Endothelial cell of umbilical vein (primary cell): ENCODE measurements around the gene PLCG2. TPM values are rescaled to one million over a fixed set of nuclear protein-coding genes. Genes with fewer than 3 reads are reported as not detected.

Experiments used
- BruUV-seq: library from RNA; stranded (reverse); fragments of 400-500 nt; replicated peaks from 2 replicates; lab custom pipeline; 2021; lab: Mats Ljungman, UMichigan
- CTCF ChIA-PET: fragments of 300-600, 350-600 bp; sonication (Branson Sonifier 250); formaldehyde crosslinking; loops from one replicate; lab custom pipeline; 2021; ENCODE audit warnings: antibody characterized with exemption, inconsistent platforms; lab: Charles Lee
- POLR2A ChIA-PET: fragments of 300-600, 350-600 bp; sonication (Branson Sonifier 250); formaldehyde crosslinking; loops from one replicate; lab custom pipeline; 2021; ENCODE audit warnings: antibody characterized with exemption, inconsistent platforms; lab: Charles Lee
- DNase-seq: peaks from one replicate; pipeline ENCODE4 v3.0.0-alpha.2; 2011; ENCODE audit warnings: low read depth, low spot score
- FAIRE-seq: peaks from 2 replicates; lab custom pipeline; 2011; peaks lifted over from hg19 to GRCh38; lab: Jason Lieb, UNC
- H2AFZ ChIP-seq: 2 replicates; pipeline ENCODE4 v1.6.0; 2012; ENCODE audit warnings: low read depth, low read length, control low read depth, inconsistent platforms
- H3K27ac ChIP-seq: 2 replicates; pipeline ENCODE4 v1.5.1; 2011; ENCODE audit warnings: low read depth, mild to moderate bottlenecking, control low read depth, low read length, moderate library complexity; ENCODE audit not compliant: insufficient read depth
- H3K27me3 ChIP-seq, 2 experiments: 2 replicates each; pipeline versions ENCODE4 v1.6.0 to v1.6.1; 2011; ENCODE audit warnings: low read length in 2 of 2, mixed read lengths in 1 of 2; ENCODE audit not compliant: control insufficient read depth in 2 of 2, insufficient read depth in 2 of 2
- H3K36me3 ChIP-seq, 2 experiments: 2 replicates in 1 of 2; 3 replicates in 1 of 2; pipeline ENCODE4 v1.5.1; 2011; ENCODE audit warnings: low read length in 2 of 2, mild to moderate bottlenecking in 1 of 2, moderate library complexity in 1 of 2; ENCODE audit not compliant: control insufficient read depth in 2 of 2, insufficient read depth in 2 of 2; ENCODE audit errors: extremely low read depth in 1 of 2
- H3K4me1 ChIP-seq: 3 replicates; pipeline ENCODE4 v1.5.1; 2011; ENCODE audit warnings: mild to moderate bottlenecking, low read length; ENCODE audit not compliant: control insufficient read depth, insufficient read depth; ENCODE audit errors: extremely low read depth
- H3K4me2 ChIP-seq: 2 replicates; pipeline ENCODE4 v1.6.1; 2011; ENCODE audit warnings: low read length, control low read depth, mixed read lengths; ENCODE audit not compliant: insufficient read depth
- H3K4me3 ChIP-seq, 3 experiments: fragments of 200-600 bp in 1 of 3; sonication (generic), shearing (Covaris generic) in 1 of 3; replicated peaks in 1 of 3; 2 replicates each; pipeline ENCODE4 v1.5.1; 2011 to 2016; ENCODE audit warnings: control low read depth in 3 of 3, low read length in 3 of 3, mild to moderate bottlenecking in 2 of 3, inconsistent platforms in 1 of 3, low read depth in 1 of 3, moderate library complexity in 1 of 3; ENCODE audit not compliant: insufficient read depth in 1 of 3
- H3K79me2 ChIP-seq: 2 replicates; pipeline ENCODE4 v1.6.0; 2012; ENCODE audit warnings: low read length, inconsistent platforms; ENCODE audit not compliant: control insufficient read depth, insufficient read depth
- H3K9ac ChIP-seq: replicated peaks from 2 replicates; pipeline ENCODE3; 2011; ENCODE audit warnings: low read length, control low read depth; ENCODE audit not compliant: insufficient read depth; ENCODE audit errors: extremely low read depth
- H3K9me1 ChIP-seq: replicated peaks from 3 replicates; pipeline ENCODE4 v1.6.0; 2011; ENCODE audit warnings: mild to moderate bottlenecking, low read length; ENCODE audit not compliant: control insufficient read depth, insufficient read depth; ENCODE audit errors: extremely low read depth
- H3K9me3 ChIP-seq: replicated peaks from 2 replicates; pipeline ENCODE4 v1.5.1; 2012; ENCODE audit warnings: low read length, inconsistent platforms; ENCODE audit not compliant: control insufficient read depth, insufficient read depth
- H4K20me1 ChIP-seq: replicated peaks from 2 replicates; pipeline ENCODE3; 2011; ENCODE audit warnings: mild to moderate bottlenecking, low read length; ENCODE audit not compliant: control insufficient read depth, insufficient read depth; ENCODE audit errors: extremely low read depth
- CTCF ChIP-seq, 2 donors: IDR thresholded peaks; 1 replicate in 1 of 2; 2 replicates in 1 of 2; pipeline ENCODE4 v1.5.1; 2011; ENCODE audit warnings: low read length in 2 of 2, mild to moderate bottlenecking in 2 of 2, moderate library complexity in 2 of 2, control low read depth in 1 of 2, inconsistent platforms in 1 of 2, low read depth in 1 of 2; ENCODE audit not compliant: insufficient read depth in 1 of 2; ENCODE audit errors: extremely low read depth in 1 of 2
- EZH2 ChIP-seq: IDR thresholded peaks from 2 replicates; pipeline ENCODE4 v1.6.1; 2012; ENCODE audit warnings: borderline replicate concordance, low read depth, mild to moderate bottlenecking, moderate library complexity, low read length, inconsistent platforms; ENCODE audit not compliant: severe bottlenecking
- FOS ChIP-seq: IDR thresholded peaks from 2 replicates; pipeline ENCODE4 v1.6.1; 2011; ENCODE audit warnings: mild to moderate bottlenecking, low read length, moderate library complexity, borderline replicate concordance; ENCODE audit not compliant: insufficient read depth
- GATA2 ChIP-seq: IDR thresholded peaks from 2 replicates; pipeline ENCODE4 v1.7.0; 2011; ENCODE audit warnings: low read depth, mild to moderate bottlenecking, moderate library complexity, mixed read lengths, low read length; ENCODE audit not compliant: insufficient read length, insufficient read depth
- JUN ChIP-seq: IDR thresholded peaks from 2 replicates; pipeline ENCODE4 v1.6.1; 2011; ENCODE audit warnings: borderline replicate concordance, low read depth; ENCODE audit not compliant: insufficient read length, insufficient read depth
- MAX ChIP-seq: IDR thresholded peaks from 2 replicates; pipeline ENCODE4 v1.6.1; 2011; ENCODE audit not compliant: insufficient read depth, insufficient read length
- MYC ChIP-seq: IDR thresholded peaks from one replicate; pipeline ENCODE4 v1.6.1; 2011; ENCODE audit warnings: mild to moderate bottlenecking, low read depth, low read length
- POLR2A ChIP-seq: IDR thresholded peaks from 2 replicates; pipeline ENCODE4 v1.6.1; 2012; ENCODE audit warnings: low read depth, mild to moderate bottlenecking, control low read depth, low read length
- POLR2AphosphoS5 ChIP-seq: IDR thresholded peaks from 2 replicates; pipeline ENCODE4 v1.6.1; 2012; ENCODE audit warnings: low read depth, mild to moderate bottlenecking, control low read depth, low read length, moderate library complexity; ENCODE audit not compliant: insufficient read depth
- dilution Hi-C: fragments of 300-500 bp; cut with MboI; formaldehyde crosslinking; loops from one replicate; pipeline ENCODE4 v1.15.0; 2019; ENCODE audit warnings: low sequenced_read_pairs; ENCODE audit not compliant: extremely low pct_ligation_motif_present
- intact Hi-C: fragments of 100-400 bp; cut with micrococcal nuclease; formaldehyde crosslinking; loops from one replicate; pipeline ENCODE4 v1.10.0; 2022
- polyA plus RNA-seq, 4 experiments: library from polyadenylated mRNA; depleted of rRNA in 3 of 4; stranded (reverse) in 3 of 4; unstranded in 1 of 4; fragments of >200 nt; gene quantifications; 2 replicates each; pipeline versions ENCODE4 v1.2.1 to v1.2.3, GENCODE V29; 2011 to 2012; ENCODE audit warnings: missing spikeins in 1 of 4
- total RNA-seq: library from RNA; stranded (reverse); gene quantifications from 2 replicates; pipeline ENCODE4 v1.2.3, GENCODE V29; 2021

PLCG2 gene
- total and polyA plus RNA-seq, 2 donors (not counting 3 experiments of a cell fraction or from before 2014, with no cell fraction given) = 10.8 to 13.6 TPM

- DNase-seq (no peak), FAIRE-seq (no peak)
- intact Hi-C loops = loop anchor here (1.0 kb wide), 1 partner anchor 42 kb away; no protein-coding TSS in a partner anchor
- Histone ChIP-seq H3K4me1 (no peaks in the 10 kb centered on the region), H3K4me3 (no peak overlapping the region), H3K36me3 (no peaks in the 10 kb centered on the region), H3K4me2 (no peak overlapping the region), H4K20me1 (no peaks in the 10 kb centered on the region), H3K79me2 (no peaks in the 10 kb centered on the region), H3K9ac (no peak overlapping the region), H3K27me3 (no peaks in the 10 kb centered on the region), H3K27ac (no peak overlapping the region), H2AFZ (no peak overlapping the region), H3K9me1 (no peaks in the 10 kb centered on the region), H3K9me3 (no peaks in the 10 kb centered on the region)
- no peak for TF ChIP-seq CTCF (IDR thresholded peaks at IDR 0.05; ENCODE audit: extremely low read depth in 1 of 2, insufficient read depth in 1 of 2, low read depth in 1 of 2, low read length in 2 of 2)
- TF ChIP-seq JUN = no peak
- TF ChIP-seq FOS = no peak
- TF ChIP-seq GATA2 = no peak
- no peak for TF ChIP-seq POLR2A
- no peak for TF ChIP-seq EZH2
- no peak for TF ChIP-seq MAX
- no peak for TF ChIP-seq POLR2AphosphoS5
- no peak for TF ChIP-seq MYC
- no TSS peak for BruUV-seq
- POLR2A ChIA-PET = no interaction called here
- CTCF ChIA-PET = interaction anchor here (1.4 kb wide), 1 partner anchor 163 kb away, joined by 3 read pairs; no protein-coding TSS in a partner anchor
- dilution Hi-C loops = no loop called here
Observed at GRCh38 chr16:81931927-81932326, 152.8 kb downstream of the PLCG2 start.
